ENCODE results near the gene ZNF444.

Gene ZNF444

DNA sequence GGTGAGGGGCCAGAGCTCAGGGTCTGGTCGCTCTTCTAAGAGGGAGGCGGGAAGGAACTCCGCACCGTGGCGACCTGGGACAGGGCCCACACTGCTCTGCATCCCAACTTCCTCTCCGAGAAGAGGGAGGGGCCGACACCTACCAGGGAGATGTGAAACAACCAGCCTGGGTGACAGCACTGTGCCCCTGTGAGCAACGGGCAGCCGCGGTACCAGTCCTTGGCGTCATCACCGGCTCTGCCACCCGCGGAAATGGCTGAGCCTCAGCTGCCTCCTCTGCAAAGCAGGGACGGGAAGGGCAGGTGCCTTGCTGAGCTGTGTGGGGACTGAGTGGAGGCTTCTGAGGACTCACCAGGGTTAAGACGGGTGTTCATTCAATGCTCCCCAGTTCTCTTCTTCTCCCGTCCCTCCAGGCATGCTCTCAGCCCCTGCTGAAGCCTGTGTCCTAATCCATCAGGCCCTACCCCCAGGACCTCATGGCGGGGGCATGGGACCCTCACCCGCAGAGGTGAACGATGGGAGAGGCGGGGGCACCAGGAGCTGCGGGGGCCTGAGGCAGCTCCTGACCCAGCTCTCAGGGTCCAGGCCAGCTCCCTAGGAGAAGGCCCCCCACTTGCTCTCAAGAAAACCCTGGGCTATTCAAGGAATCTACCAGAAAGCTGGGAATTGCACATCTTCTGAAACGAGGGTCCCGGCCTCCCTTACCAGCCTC, 29.3 kb upstream of the ZNF444 start:
- no peak for TF ChIP-seq POLR2AphosphoS5 (IDR thresholded peaks at IDR 0.05; ENCODE audit: low read depth, low read length)
- no peak for TF ChIP-seq SIN3A (IDR thresholded peaks at IDR 0.05; ENCODE audit: borderline replicate concordance, insufficient read depth, low read length)
- TF ChIP-seq TAF1 (IDR thresholded peaks at IDR 0.05; ENCODE audit: borderline replicate concordance, insufficient read depth, low read length): no peak
- TF ChIP-seq, protein P1, sequence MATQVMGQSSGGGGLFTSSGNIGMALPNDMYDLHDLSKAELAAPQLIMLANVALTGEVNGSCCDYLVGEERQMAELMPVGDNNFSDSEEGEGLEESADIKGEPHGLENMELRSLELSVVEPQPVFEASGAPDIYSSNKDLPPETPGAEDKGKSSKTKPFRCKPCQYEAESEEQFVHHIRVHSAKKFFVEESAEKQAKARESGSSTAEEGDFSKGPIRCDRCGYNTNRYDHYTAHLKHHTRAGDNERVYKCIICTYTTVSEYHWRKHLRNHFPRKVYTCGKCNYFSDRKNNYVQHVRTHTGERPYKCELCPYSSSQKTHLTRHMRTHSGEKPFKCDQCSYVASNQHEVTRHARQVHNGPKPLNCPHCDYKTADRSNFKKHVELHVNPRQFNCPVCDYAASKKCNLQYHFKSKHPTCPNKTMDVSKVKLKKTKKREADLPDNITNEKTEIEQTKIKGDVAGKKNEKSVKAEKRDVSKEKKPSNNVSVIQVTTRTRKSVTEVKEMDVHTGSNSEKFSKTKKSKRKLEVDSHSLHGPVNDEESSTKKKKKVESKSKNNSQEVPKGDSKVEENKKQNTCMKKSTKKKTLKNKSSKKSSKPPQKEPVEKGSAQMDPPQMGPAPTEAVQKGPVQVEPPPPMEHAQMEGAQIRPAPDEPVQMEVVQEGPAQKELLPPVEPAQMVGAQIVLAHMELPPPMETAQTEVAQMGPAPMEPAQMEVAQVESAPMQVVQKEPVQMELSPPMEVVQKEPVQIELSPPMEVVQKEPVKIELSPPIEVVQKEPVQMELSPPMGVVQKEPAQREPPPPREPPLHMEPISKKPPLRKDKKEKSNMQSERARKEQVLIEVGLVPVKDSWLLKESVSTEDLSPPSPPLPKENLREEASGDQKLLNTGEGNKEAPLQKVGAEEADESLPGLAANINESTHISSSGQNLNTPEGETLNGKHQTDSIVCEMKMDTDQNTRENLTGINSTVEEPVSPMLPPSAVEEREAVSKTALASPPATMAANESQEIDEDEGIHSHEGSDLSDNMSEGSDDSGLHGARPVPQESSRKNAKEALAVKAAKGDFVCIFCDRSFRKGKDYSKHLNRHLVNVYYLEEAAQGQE (IDR thresholded peaks at IDR 0.05; ENCODE audit: insufficient read depth in 1 of 2, low read depth in 2 of 2, low read length in 2 of 2): no peak
- no peak for TF ChIP-seq FOXP2 (optimal IDR thresholded peaks at IDR 0.05; ENCODE audit: borderline replicate concordance, extremely low read depth, extremely low read length, insufficient read depth)

GRCh38 chr19:56112313-56112709, 28.8 kb upstream of the ZNF444 start:
- no peak for TF ChIP-seq FOXP2 (optimal IDR thresholded peaks at IDR 0.05; ENCODE audit: borderline replicate concordance, extremely low read depth, extremely low read length, insufficient read depth)
- TF ChIP-seq POLR2AphosphoS5 (IDR thresholded peaks at IDR 0.05; ENCODE audit: low read depth, low read length): no peak
- TF ChIP-seq SIN3A (IDR thresholded peaks at IDR 0.05; ENCODE audit: borderline replicate concordance, insufficient read depth, low read length): no peak
- TF ChIP-seq, protein P1 (IDR thresholded peaks at IDR 0.05; ENCODE audit: insufficient read depth in 1 of 2, low read depth in 2 of 2, low read length in 2 of 2): no peak
- TF ChIP-seq TAF1 (IDR thresholded peaks at IDR 0.05; ENCODE audit: borderline replicate concordance, insufficient read depth, low read length): no peak

- TF ChIP-seq SIN3A (IDR thresholded peaks at IDR 0.05; ENCODE audit: borderline replicate concordance, insufficient read depth, low read length): no peak
- no peak for TF ChIP-seq TAF1 (IDR thresholded peaks at IDR 0.05; ENCODE audit: borderline replicate concordance, insufficient read depth, low read length)
- no peak for TF ChIP-seq FOXP2 (optimal IDR thresholded peaks at IDR 0.05; ENCODE audit: borderline replicate concordance, extremely low read depth, extremely low read length, insufficient read depth)
- no peak for TF ChIP-seq POLR2AphosphoS5 (IDR thresholded peaks at IDR 0.05; ENCODE audit: low read depth, low read length)
Observed at GRCh38 chr19:56113074-56113632, 27.9 kb upstream of the ZNF444 start.

DNA sequence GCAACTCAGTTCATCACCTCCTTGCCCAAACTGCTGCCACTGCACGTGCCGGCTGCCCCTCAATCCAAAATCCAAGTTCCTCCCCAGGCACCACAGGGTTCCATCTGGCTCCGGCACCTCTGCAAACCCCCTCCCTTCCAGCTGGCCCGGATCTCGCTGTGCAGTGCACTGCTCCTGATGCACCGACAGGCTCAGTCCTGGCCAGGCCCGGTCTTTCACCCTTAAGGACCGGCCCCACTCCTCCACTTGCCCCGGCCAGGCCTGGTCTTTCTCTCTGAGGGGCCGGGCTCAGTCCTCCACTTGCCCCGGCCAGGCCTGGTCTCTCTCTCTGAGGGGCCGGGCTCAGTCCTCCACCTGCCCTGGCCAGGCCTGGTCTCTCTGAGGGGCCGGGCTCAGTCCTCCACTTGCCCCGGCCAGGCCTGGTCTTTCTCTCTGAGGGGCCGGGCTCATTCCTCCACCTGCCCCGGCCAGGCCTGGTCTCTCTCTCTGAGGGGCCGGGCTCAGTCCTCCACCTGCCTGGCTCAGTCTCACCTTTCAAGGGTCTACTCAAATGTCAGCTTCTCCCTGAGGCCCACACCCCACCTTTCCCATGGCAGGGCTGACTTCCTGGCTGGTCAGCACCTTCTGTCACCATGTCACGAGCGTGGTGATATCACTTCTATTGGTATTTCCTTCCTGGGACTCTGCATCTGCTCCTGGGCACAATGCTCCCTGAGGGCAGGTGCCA, 26.9 kb upstream of the ZNF444 start:
- TF ChIP-seq, protein P1 (IDR thresholded peaks at IDR 0.05; ENCODE audit: insufficient read depth in 1 of 2, low read depth in 2 of 2, low read length in 2 of 2): no peak
- TF ChIP-seq SIN3A (IDR thresholded peaks at IDR 0.05; ENCODE audit: borderline replicate concordance, insufficient read depth, low read length): no peak
- no peak for TF ChIP-seq POLR2AphosphoS5 (IDR thresholded peaks at IDR 0.05; ENCODE audit: low read depth, low read length)
- no peak for TF ChIP-seq FOXP2 (optimal IDR thresholded peaks at IDR 0.05; ENCODE audit: borderline replicate concordance, extremely low read depth, extremely low read length, insufficient read depth)
- TF ChIP-seq TAF1 (IDR thresholded peaks at IDR 0.05; ENCODE audit: borderline replicate concordance, insufficient read depth, low read length): no peak

- TF ChIP-seq POLR2AphosphoS5 (IDR thresholded peaks at IDR 0.05; ENCODE audit: low read depth, low read length): no peak
- TF ChIP-seq, protein P1 (IDR thresholded peaks at IDR 0.05; ENCODE audit: insufficient read depth in 1 of 2, low read depth in 2 of 2, low read length in 2 of 2): no peak
- no peak for TF ChIP-seq TAF1 (IDR thresholded peaks at IDR 0.05; ENCODE audit: borderline replicate concordance, insufficient read depth, low read length)
- no peak for TF ChIP-seq SIN3A (IDR thresholded peaks at IDR 0.05; ENCODE audit: borderline replicate concordance, insufficient read depth, low read length)
- no peak for TF ChIP-seq FOXP2 (optimal IDR thresholded peaks at IDR 0.05; ENCODE audit: borderline replicate concordance, extremely low read depth, extremely low read length, insufficient read depth)
Observed at GRCh38 chr19:56114778-56115110, 26.3 kb upstream of the ZNF444 start.

Measured in PFSK-1 (cell line).